Smooth muscle cell (in vitro differentiated cells): ENCODE results near the gene ZNF644. TPM values are rescaled to one million over a fixed set of nuclear protein-coding genes. Genes with fewer than 3 reads are reported as not detected.
"Not testable (repeated sequence)": the region's sequence is repeated elsewhere in the genome, so short reads cannot be mapped to it uniquely, and the experiment has no call there.

ENCODE experiments used
- DNase-seq: peaks from one replicate; lab custom pipeline; 2025; ENCODE audit not compliant: unreplicated experiment; lab: John Stamatoyannopoulos, UW
- H2AFZ ChIP-seq: fragments of 200-600 bp; sonication (generic); 2 replicates; pipeline ENCODE4 v1.6.0; 2016; ENCODE audit warnings: antibody characterized with exemption, low read depth, mild to moderate bottlenecking
- H3F3A ChIP-seq: fragments of 200-600 bp; sonication (generic); 2 replicates; pipeline ENCODE4 v1.6.0; 2017; ENCODE audit warnings: antibody characterized with exemption, low read depth
- H3K27ac ChIP-seq: fragments of 200-600 bp; sonication (generic); 2 replicates; pipeline ENCODE4 v1.5.1; 2016; ENCODE audit warnings: low read depth, mild to moderate bottlenecking
- H3K27me3 ChIP-seq: fragments of 200-600 bp; sonication (generic); 2 replicates; pipeline ENCODE4 v1.6.1; 2016; ENCODE audit warnings: low read depth, mild to moderate bottlenecking
- H3K36me3 ChIP-seq: fragments of 200-600 bp; sonication (generic); 2 replicates; pipeline ENCODE4 v1.5.1; 2016; ENCODE audit warnings: low read depth
- H3K4me1 ChIP-seq: fragments of 200-600 bp; sonication (generic); 2 replicates; pipeline ENCODE4 v1.5.1; 2016; ENCODE audit warnings: low read depth
- H3K4me2 ChIP-seq: fragments of 200-600 bp; sonication (generic); 2 replicates; pipeline ENCODE4 v1.6.0; 2016; ENCODE audit warnings: mild to moderate bottlenecking
- H3K4me3 ChIP-seq: fragments of 200-600 bp; sonication (generic); 2 replicates; pipeline ENCODE4 v1.5.1; 2016; ENCODE audit warnings: mild to moderate bottlenecking
- H3K79me2 ChIP-seq: fragments of 200-600 bp; sonication (generic); 2 replicates; pipeline ENCODE4 v1.6.0; 2016; ENCODE audit warnings: low read depth, mild to moderate bottlenecking
- H3K9ac ChIP-seq: fragments of 200-600 bp; sonication (generic); 2 replicates; pipeline ENCODE4 v1.6.0; 2016; ENCODE audit warnings: low read depth
- H3K9me3 ChIP-seq: fragments of 200-600 bp; sonication (generic); replicated peaks from 2 replicates; pipeline ENCODE4 v1.5.1; 2016; ENCODE audit warnings: low read depth
- H4K20me1 ChIP-seq: fragments of 200-600 bp; sonication (generic); 2 replicates; pipeline ENCODE4 v1.6.0; 2016; ENCODE audit warnings: low read depth
- WGBS: methylation state at CpG from one replicate; pipeline ENCODE4 v1.1.7; 2016; ENCODE audit warnings: low lambda C conversion rate; 5-methylcytosine and 5-hydroxymethylcytosine counted together
- polyA plus RNA-seq: library from polyadenylated mRNA; unstranded; fragments of >200 nt; fragmentation: Nextera tagmentation; extraction: Ambion mirVana; gene quantifications from 2 replicates; pipeline ENCODE4 v1.2.1, GENCODE V29; 2016
- total RNA-seq: library from RNA; depleted of rRNA; stranded (reverse); fragments of >200 nt; gene quantifications from 2 replicates; pipeline ENCODE4 v1.2.3, GENCODE V29; 2014
- TF ChIP-seq, protein P1 (sequence below): fragments of 200-600 bp; sonication (generic); IDR thresholded peaks from 2 replicates; pipeline ENCODE4 v1.5.1; 2017; ENCODE audit warnings: borderline replicate concordance, mild to moderate bottlenecking, antibody characterized with exemption; ENCODE audit not compliant: insufficient read depth, poor library complexity, severe bottlenecking

ZNF644 gene
- total and polyA plus RNA-seq, 2 experiments from 2014 or later, result 22.9 to 102 TPM

DNA sequence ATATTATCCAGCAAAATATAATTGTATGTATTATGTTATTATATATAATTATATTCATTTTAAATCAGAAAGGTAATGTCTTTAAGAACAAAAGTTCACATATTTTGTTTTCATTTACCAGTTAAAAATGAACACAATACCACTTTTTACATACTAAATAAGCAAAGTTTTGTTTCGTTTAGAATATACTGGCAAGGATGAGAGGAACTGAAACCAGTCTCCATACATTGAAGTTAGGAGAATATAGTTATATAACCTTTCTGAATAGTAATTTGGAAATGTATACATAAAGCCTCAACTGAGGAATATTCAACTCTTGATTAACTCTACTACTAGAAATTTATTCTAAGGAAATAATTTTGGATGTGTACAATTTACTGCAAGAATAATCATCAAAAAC is 110.5 kb downstream of the ZNF644 start:
- Histone ChIP-seq H3K4me2 (no peak overlapping the region), H3K36me3 (peaks cover 19% of the 10 kb centered on the region), H3F3A (no peaks in the 10 kb centered on the region), H3K4me3 (no peak overlapping the region), H3K4me1 (no peaks in the 10 kb centered on the region), H3K9ac (no peak overlapping the region), H3K27me3 (no peaks in the 10 kb centered on the region), H3K9me3 (no peaks in the 10 kb centered on the region), H3K79me2 (peaks cover 76% of the 10 kb centered on the region), H2AFZ (no peak overlapping the region), H4K20me1 (peaks cover 58% of the 10 kb centered on the region), H3K27ac (no peak overlapping the region)
- no peak for DNase-seq
- 100% methylated on average over 1 of the region's 1 CpG for WGBS
- TF ChIP-seq, protein P1, sequence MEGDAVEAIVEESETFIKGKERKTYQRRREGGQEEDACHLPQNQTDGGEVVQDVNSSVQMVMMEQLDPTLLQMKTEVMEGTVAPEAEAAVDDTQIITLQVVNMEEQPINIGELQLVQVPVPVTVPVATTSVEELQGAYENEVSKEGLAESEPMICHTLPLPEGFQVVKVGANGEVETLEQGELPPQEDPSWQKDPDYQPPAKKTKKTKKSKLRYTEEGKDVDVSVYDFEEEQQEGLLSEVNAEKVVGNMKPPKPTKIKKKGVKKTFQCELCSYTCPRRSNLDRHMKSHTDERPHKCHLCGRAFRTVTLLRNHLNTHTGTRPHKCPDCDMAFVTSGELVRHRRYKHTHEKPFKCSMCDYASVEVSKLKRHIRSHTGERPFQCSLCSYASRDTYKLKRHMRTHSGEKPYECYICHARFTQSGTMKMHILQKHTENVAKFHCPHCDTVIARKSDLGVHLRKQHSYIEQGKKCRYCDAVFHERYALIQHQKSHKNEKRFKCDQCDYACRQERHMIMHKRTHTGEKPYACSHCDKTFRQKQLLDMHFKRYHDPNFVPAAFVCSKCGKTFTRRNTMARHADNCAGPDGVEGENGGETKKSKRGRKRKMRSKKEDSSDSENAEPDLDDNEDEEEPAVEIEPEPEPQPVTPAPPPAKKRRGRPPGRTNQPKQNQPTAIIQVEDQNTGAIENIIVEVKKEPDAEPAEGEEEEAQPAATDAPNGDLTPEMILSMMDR, result no peak

DNA sequence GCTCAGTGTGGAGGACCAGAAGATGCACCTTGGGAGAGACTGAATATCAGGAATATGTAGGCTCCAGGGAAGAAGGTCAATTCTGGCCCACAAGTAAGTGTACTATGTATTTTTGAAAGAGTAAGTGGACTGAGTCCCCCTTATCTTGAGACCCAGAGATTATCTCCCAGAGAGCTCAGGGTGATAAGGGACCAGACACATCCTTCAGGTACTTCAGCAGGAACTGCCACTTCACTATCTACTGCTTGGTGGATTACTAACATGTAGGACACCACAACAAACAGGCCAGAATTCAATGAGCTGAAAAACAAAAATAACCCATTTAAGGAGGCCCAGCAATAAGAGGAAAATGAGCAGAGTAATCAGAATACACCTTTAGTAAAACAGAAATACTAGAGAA is 119.2 kb downstream of the ZNF644 start:
- no peaks in the 10 kb centered on the region for H3K9me3 ChIP-seq
- no peak overlapping the region for H3K9ac ChIP-seq
- H4K20me1 ChIP-seq, result peaks cover 68% of the 10 kb centered on the region
- no peak overlapping the region for H3K4me3 ChIP-seq
- no peak overlapping the region for H3K27ac ChIP-seq
- no peak overlapping the region for H2AFZ ChIP-seq
- H3K79me2 ChIP-seq, result peaks cover 23% of the 10 kb centered on the region
- peaks cover 4% of the 10 kb centered on the region for H3K36me3 ChIP-seq
- no peak for DNase-seq
- no peaks in the 10 kb centered on the region for H3F3A ChIP-seq
- no peaks in the 10 kb centered on the region for H3K4me1 ChIP-seq
- H3K27me3 ChIP-seq, result no peaks in the 10 kb centered on the region
- H3K4me2 ChIP-seq, result no peak overlapping the region
- TF ChIP-seq, protein P1, result no peak

DNA sequence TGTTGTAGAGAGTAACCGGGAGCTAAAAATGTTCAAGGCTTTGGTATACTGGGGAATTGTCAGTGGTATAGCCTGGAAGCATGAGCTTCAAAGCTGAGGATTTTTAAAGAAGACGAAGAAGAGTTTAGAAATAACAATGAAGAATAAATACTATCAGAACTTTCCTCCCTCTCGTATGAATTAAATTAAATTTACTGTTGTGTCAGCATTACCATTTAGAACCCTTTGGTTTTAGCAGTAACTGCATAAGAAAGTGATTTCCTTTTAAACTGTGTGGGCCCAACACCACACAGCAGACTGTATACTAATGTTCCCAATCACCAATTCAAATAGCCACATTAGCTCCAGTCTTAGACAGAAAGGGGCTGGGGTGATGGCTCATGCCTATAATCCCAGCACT is 122.6 kb downstream of the ZNF644 start:
- no peaks in the 10 kb centered on the region for H3K9me3 ChIP-seq
- H4K20me1 ChIP-seq, result peaks cover 39% of the 10 kb centered on the region
- H3K9ac ChIP-seq, result no peak overlapping the region
- H3K36me3 ChIP-seq, result peaks cover 4% of the 10 kb centered on the region
- WGBS, result 91% methylated on average over 3 of the region's 3 CpGs
- no peak overlapping the region for H3K27ac ChIP-seq
- H3K79me2 ChIP-seq, result no peaks in the 10 kb centered on the region
- H2AFZ ChIP-seq, result no peak overlapping the region
- DNase-seq, result no peak
- TF ChIP-seq, protein P1, result no peak
- no peaks in the 10 kb centered on the region for H3K27me3 ChIP-seq
- no peak overlapping the region for H3K4me2 ChIP-seq
- H3K4me1 ChIP-seq, result no peaks in the 10 kb centered on the region
- no peak overlapping the region for H3K4me3 ChIP-seq
- no peaks in the 10 kb centered on the region for H3F3A ChIP-seq

DNA sequence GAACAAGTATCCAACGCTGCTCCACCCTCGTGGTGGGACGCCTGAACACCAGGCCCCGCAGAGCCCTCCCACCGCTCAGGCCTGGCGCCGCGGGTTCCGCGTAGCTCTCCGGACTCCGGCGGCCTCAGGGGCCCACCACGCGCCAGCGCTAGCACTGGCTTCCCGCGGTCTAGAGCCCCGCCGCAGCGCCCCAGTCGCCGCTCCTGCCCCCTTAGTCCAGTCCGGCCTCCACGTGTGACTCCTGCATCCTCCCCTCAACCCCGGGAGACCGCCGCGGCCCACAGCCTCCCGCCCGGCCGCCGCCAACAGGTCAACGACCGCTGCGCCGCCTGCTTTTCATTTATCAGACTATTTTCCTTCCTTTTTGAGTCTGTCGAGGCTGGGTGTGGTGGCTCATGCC is 128.2 kb downstream of the ZNF644 start:
- not testable (repeated sequence) for H2AFZ ChIP-seq, H3K36me3 ChIP-seq, H3K27me3 ChIP-seq, H3K9me3 ChIP-seq, H3K4me3 ChIP-seq, H3F3A ChIP-seq, H3K9ac ChIP-seq, H3K79me2 ChIP-seq, H4K20me1 ChIP-seq, H3K4me2 ChIP-seq, DNase-seq, H3K27ac ChIP-seq, H3K4me1 ChIP-seq
- WGBS, result 98% methylated on average over 29 of the region's 38 CpGs

DNA sequence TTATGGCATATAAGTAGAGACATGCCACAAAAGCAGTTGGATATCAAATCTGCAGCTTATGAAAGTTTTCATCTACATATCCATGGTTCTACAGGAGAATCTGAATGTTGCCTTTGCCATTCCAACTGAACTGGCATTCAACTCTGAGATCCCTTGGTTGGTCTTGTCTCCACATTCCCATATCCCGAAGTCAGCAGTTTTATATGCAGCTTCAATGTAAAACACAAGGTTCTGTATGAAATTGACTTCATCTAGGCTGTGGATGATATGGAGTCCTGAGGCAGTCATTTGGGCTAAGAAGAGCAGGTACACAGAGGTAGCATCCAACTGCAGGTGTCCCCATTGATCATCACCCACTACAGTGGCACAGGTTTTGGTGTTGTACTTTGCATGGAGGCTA is 129.0 kb downstream of the ZNF644 start:
- H3K4me3 ChIP-seq, H3K27ac ChIP-seq, H3K9me3 ChIP-seq, H3K79me2 ChIP-seq, H3F3A ChIP-seq, H3K27me3 ChIP-seq, H4K20me1 ChIP-seq, H2AFZ ChIP-seq, DNase-seq, H3K4me1 ChIP-seq, H3K4me2 ChIP-seq, H3K36me3 ChIP-seq, H3K9ac ChIP-seq: not testable (repeated sequence)
- WGBS, result 93% methylated on average over 1 of the region's 1 CpG

DNA sequence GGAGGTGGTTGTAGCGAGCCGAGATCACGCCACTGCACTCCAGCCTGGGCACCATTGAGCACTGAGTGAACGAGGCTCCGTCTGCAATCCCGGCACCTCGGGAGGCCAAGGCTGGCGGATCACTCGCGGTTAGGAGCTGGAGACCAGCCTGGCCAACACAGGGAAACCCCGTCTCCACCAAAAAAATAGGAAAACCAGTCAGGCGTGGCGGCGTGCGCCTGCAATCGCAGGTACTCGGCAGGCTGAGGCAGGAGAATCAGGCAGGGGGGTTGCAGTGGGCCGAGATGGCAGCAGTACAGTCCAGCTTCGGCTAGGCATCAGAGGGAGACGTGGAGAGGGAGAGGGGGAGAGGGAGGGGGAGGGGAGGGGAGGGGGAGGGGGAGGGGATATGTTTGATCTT is 129.6 kb downstream of the ZNF644 start:
- not testable (repeated sequence) for H3K27me3 ChIP-seq, H3K4me3 ChIP-seq, H3K27ac ChIP-seq, H3F3A ChIP-seq, H2AFZ ChIP-seq, H3K79me2 ChIP-seq, H3K4me2 ChIP-seq, H3K9me3 ChIP-seq, H3K36me3 ChIP-seq, H4K20me1 ChIP-seq, H3K9ac ChIP-seq, H3K4me1 ChIP-seq, DNase-seq
- WGBS, result 91% methylated on average over 13 of the region's 20 CpGs

DNA sequence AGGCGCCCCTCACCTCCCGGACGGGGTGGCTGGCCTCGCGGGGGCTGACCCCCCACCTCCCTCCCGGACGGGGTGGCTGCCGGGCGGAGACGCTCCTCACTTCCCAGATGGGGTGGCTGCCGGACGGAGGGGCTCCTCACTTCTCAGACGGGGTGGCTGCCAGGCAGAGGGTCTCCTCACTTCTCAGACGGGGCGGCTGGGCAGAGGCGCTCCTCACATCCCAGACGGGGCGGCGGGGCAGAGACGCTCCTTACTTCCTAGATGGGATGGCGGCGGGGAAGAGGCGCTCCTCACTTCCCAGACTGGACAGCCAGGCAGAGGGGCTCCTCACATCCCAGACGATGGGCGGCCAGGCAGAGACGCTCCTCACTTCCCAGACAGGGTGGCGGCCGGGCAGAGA is 130.1 kb downstream of the ZNF644 start:
- not testable (repeated sequence) for H3K36me3 ChIP-seq, H3K27me3 ChIP-seq, H3K79me2 ChIP-seq, H3K9ac ChIP-seq, DNase-seq, H3F3A ChIP-seq, H3K9me3 ChIP-seq, H3K4me1 ChIP-seq, H3K27ac ChIP-seq, H2AFZ ChIP-seq, H3K4me2 ChIP-seq, H4K20me1 ChIP-seq, H3K4me3 ChIP-seq
- WGBS, result 100% methylated on average over 14 of the region's 28 CpGs
